Urothelium cell line (cell line): Measurements from ENCODE around the gene EFHD2.
"Not testable (repeated sequence)": the region's sequence is repeated elsewhere in the genome, so short reads cannot be mapped to it uniquely, and the experiment has no call there.

ENCODE experiments used
- DNase-seq: peaks from one replicate; pipeline ENCODE4 v3.0.0; 2011; ENCODE audit warnings: low spot score, mixed read lengths
- FAIRE-seq: peaks from 2 replicates; lab custom pipeline; 2011; peaks lifted over from hg19 to GRCh38; lab: Jason Lieb, UNC

The EFHD2 gene

GRCh38 chr1:15429701-15430149 is 20.0 kb downstream of the EFHD2 start:
- FAIRE-seq: no peak
- DNase-seq: no peak

GRCh38 chr1:15430787-15431570 is 21.3 kb downstream of the EFHD2 start:
- no peak for FAIRE-seq
- DNase-seq: peak; percentile 76

- no peak for FAIRE-seq
- no peak for DNase-seq
Measured at GRCh38 chr1:15431571-15431948, 21.9 kb downstream of the EFHD2 start.

- no peak for FAIRE-seq
- DNase-seq: no peak
Measured at GRCh38 chr1:15432324-15432723, 22.6 kb downstream of the EFHD2 start.

GRCh38 chr1:15433471-15433870 is 23.8 kb downstream of the EFHD2 start:
- no peak for DNase-seq
- no peak for FAIRE-seq

GRCh38 chr1:15434739-15435138 is 25.1 kb downstream of the EFHD2 start:
- not testable (repeated sequence) for DNase-seq, FAIRE-seq

- FAIRE-seq: peak; percentile 86
- DNase-seq: no peak
Measured at GRCh38 chr1:15435239-15436077, 25.8 kb downstream of the EFHD2 start.

- DNase-seq (no peak), FAIRE-seq (no peak)
Measured at GRCh38 chr1:15436881-15437442, 27.3 kb downstream of the EFHD2 start.

- DNase-seq (no peak), FAIRE-seq (no peak)
Measured at GRCh38 chr1:15439325-15439724, 29.6 kb downstream of the EFHD2 start.

GRCh38 chr1:15440357-15440756 is 30.7 kb downstream of the EFHD2 start:
- DNase-seq (no peak), FAIRE-seq (no peak)

- DNase-seq (no peak), FAIRE-seq (no peak)
Measured at GRCh38 chr1:15441247-15441646, 31.6 kb downstream of the EFHD2 start.

- DNase-seq: no peak
- no peak for FAIRE-seq
Measured at GRCh38 chr1:15442119-15442518, 32.4 kb downstream of the EFHD2 start.

- FAIRE-seq (no peak), DNase-seq (no peak)
Measured at GRCh38 chr1:15442759-15443158, 33.1 kb downstream of the EFHD2 start.

GRCh38 chr1:15443281-15443680 is 33.6 kb downstream of the EFHD2 start:
- FAIRE-seq: no peak
- no peak for DNase-seq

- no peak for DNase-seq
- FAIRE-seq: no peak
Measured at GRCh38 chr1:15444468-15445389, 35.0 kb downstream of the EFHD2 start.

GRCh38 chr1:15445390-15446122 is 35.9 kb downstream of the EFHD2 start:
- DNase-seq (no peak), FAIRE-seq (no peak)

GRCh38 chr1:15446212-15446611 is 36.5 kb downstream of the EFHD2 start:
- DNase-seq: no peak
- no peak for FAIRE-seq

GRCh38 chr1:15448877-15449462 is 39.3 kb downstream of the EFHD2 start:
- DNase-seq (no peak), FAIRE-seq (no peak)

- no peak for FAIRE-seq
Measured at GRCh38 chr1:15449567-15449966, 39.9 kb downstream of the EFHD2 start.

More at GRCh38 chr1:15449567-15449966, 39.9 kb downstream of the EFHD2 start:
- DNase-seq: no peak
